Glutamatergic neuron (in vitro differentiated cells): Measurements from ENCODE around the gene OR2A1. TPM values are rescaled to one million over a fixed set of nuclear protein-coding genes. Genes with fewer than 3 reads are reported as not detected.
A peak's percentile ranks its signal among the peaks of the same experiment; 100 is the strongest.
"Not testable (repeated sequence)": the region's sequence is repeated elsewhere in the genome, so short reads cannot be mapped to it uniquely, and the experiment has no call there.

Experiments used
- DNase-seq: peaks from one replicate; pipeline ENCODE4 v3.0.0; 2022
- H3K27ac Mint-ChIP-seq: one replicate; pipeline ENCODE4 v1.8.0; 2020; ENCODE audit warnings: mild to moderate bottlenecking, mixed read lengths, inconsistent platforms; ENCODE audit not compliant: unreplicated experiment
- H3K27me3 Mint-ChIP-seq: one replicate; pipeline ENCODE4 v1.8.0; 2020; ENCODE audit warnings: mild to moderate bottlenecking, moderate library complexity, mixed read lengths, inconsistent platforms; ENCODE audit not compliant: unreplicated experiment
- H3K36me3 Mint-ChIP-seq: one replicate; pipeline ENCODE4 v1.8.0; 2020; ENCODE audit warnings: mild to moderate bottlenecking, mixed read lengths, inconsistent platforms; ENCODE audit not compliant: unreplicated experiment
- H3K4me1 Mint-ChIP-seq: one replicate; pipeline ENCODE4 v1.8.0; 2020; ENCODE audit warnings: mild to moderate bottlenecking, low read depth, mixed read lengths, inconsistent platforms; ENCODE audit not compliant: unreplicated experiment
- H3K4me3 Mint-ChIP-seq: one replicate; pipeline ENCODE4 v1.8.0; 2020; ENCODE audit warnings: mild to moderate bottlenecking, mixed read lengths, inconsistent platforms; ENCODE audit not compliant: unreplicated experiment
- H3K9me3 Mint-ChIP-seq: one replicate; pipeline ENCODE4 v1.8.0; 2020; ENCODE audit warnings: mild to moderate bottlenecking, moderate library complexity, mixed read lengths, inconsistent platforms; ENCODE audit not compliant: unreplicated experiment
- total RNA-seq: library from RNA; stranded (reverse); fragmentation: NEBNext Ultra II Directional; extraction: Animal tissue kit (Norgen Biotek cat#: 25700); gene quantifications from one replicate; pipeline ENCODE4 v1.2.1, GENCODE V29; 2021; ENCODE audit not compliant: unreplicated experiment

Gene OR2A1
- total RNA-seq, 1 donor from 2014 or later, result not detected

DNA sequence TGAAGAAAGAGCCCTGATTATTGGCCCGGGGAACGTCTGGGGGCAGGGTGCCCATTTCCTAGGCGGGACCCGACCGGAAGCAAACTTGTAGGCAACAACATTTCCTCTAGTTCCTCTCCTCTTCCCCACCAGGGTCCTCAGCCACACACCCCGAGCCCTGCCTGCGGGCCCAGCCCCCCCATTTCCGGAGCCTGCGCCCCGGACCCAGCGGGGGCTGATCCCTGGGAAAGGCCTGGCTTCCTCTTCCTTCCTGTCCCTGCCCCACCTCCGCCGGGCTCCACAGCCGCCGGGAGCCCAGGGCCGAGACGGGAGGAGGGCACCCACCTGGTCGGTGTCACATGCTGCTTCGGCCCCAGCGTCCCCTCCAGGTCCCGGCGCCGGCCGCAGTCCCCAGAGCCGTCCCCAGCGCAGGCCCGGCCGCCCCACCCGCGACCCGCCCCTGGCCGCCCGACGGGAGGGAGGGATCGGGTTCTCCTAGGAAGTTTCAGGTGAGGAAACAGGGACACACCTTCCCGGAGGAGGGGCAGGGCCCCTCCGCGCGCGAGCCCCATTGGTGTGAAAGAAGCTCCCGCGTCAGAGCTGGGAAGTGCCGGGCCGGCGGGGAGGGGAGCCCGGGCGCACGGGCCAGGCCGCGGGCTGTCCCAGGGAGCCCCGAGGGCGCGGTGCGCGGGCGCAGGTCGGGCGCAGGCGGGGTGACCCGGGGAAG is 18.3 kb upstream of the OR2A1 start:
- H3K4me1 Mint-ChIP-seq, H3K4me3 Mint-ChIP-seq, H3K27ac Mint-ChIP-seq, H3K27me3 Mint-ChIP-seq, H3K9me3 Mint-ChIP-seq, H3K36me3 Mint-ChIP-seq: not testable (repeated sequence)
- peak; percentile 19 for DNase-seq

- H3K9me3 Mint-ChIP-seq, H3K27ac Mint-ChIP-seq, DNase-seq, H3K4me1 Mint-ChIP-seq, H3K4me3 Mint-ChIP-seq, H3K36me3 Mint-ChIP-seq, H3K27me3 Mint-ChIP-seq: not testable (repeated sequence)
Measured at GRCh38 chr7:144302578-144303303, 9.5 kb upstream of the OR2A1 start.

DNA sequence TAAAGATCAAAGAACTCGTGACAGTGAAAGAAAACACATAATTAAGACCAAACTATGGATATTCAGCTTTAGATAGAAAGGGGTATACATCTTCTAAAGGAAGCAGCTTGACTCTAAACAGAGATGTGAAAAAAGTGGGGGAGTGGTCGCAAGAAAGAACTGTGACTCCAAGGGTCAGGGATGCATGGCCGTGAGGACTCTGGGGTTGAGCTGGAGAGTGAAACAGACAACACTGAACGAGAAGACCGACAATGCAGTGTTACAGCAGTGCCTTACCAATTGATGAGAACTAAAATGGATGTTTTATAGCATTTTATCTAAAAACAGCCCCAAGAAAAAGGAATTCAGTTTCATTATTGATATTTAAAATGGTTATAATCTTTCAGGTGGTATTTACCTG is 8.6 kb upstream of the OR2A1 start:
- not testable (repeated sequence) for H3K27ac Mint-ChIP-seq, DNase-seq, H3K27me3 Mint-ChIP-seq, H3K4me3 Mint-ChIP-seq, H3K4me1 Mint-ChIP-seq, H3K36me3 Mint-ChIP-seq, H3K9me3 Mint-ChIP-seq

- H3K27me3 Mint-ChIP-seq, H3K36me3 Mint-ChIP-seq, H3K4me1 Mint-ChIP-seq, H3K27ac Mint-ChIP-seq, H3K4me3 Mint-ChIP-seq, H3K9me3 Mint-ChIP-seq, DNase-seq: not testable (repeated sequence)
Measured at GRCh38 chr7:144305156-144305555, 7.1 kb upstream of the OR2A1 start.

DNA sequence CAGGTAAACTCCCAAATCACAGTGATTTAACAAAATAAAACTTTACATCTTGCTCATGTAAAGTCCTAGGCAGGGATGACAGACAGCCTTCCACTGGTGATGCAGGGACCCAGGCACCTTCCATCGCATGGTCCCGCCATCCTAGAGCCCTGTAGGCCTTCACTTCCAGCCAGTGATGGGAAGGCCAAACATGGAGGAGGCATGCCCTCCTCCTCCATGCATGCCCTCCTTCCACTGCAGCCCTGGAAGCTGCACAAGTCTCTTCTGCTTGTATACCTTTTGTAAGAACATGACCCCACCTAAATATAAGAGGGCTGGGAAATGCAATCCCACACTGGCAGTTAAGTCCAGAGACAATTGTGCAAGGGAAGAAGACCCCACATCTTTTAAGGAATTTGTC is 2.5 kb upstream of the OR2A1 start:
- not testable (repeated sequence) for H3K4me3 Mint-ChIP-seq

GRCh38 chr7:144311218-144311617 is 1.0 kb upstream of the OR2A1 start:
- H3K4me3 Mint-ChIP-seq, H3K4me1 Mint-ChIP-seq, DNase-seq, H3K9me3 Mint-ChIP-seq, H3K36me3 Mint-ChIP-seq, H3K27me3 Mint-ChIP-seq, H3K27ac Mint-ChIP-seq: not testable (repeated sequence)

More for the DNA sequence above, 2.5 kb upstream of the OR2A1 start:
- not testable (repeated sequence) for H3K27ac Mint-ChIP-seq, H3K36me3 Mint-ChIP-seq, H3K27me3 Mint-ChIP-seq, DNase-seq, H3K4me1 Mint-ChIP-seq, H3K9me3 Mint-ChIP-seq

DNA sequence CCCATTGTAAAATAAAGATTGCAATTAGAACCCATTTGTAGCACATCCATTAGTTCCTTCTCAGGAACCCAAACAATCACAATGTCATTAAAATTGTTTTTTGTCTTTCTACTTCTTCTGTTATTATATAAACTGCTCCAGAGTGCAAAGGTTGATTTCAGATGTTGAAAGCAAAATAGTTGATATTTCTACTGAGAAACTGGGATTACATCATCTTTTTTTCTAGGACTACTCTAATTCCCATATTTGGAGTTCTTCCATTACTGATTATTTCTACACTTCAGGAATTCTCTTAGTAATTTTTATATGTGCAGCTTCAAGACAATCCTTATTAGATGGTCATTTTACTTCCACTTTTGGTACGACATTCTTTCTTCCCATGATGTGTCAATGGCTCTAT is 5.3 kb downstream of the OR2A1 start:
- H3K36me3 Mint-ChIP-seq, result not testable (repeated sequence)

GRCh38 chr7:144319547-144319946 is 7.3 kb downstream of the OR2A1 start:
- H3K36me3 Mint-ChIP-seq, H3K27me3 Mint-ChIP-seq, H3K9me3 Mint-ChIP-seq, DNase-seq, H3K4me3 Mint-ChIP-seq, H3K27ac Mint-ChIP-seq, H3K4me1 Mint-ChIP-seq: not testable (repeated sequence)

More for the DNA sequence above, 5.3 kb downstream of the OR2A1 start:
- not testable (repeated sequence) for H3K4me1 Mint-ChIP-seq, H3K27ac Mint-ChIP-seq, H3K27me3 Mint-ChIP-seq, H3K9me3 Mint-ChIP-seq, DNase-seq, H3K4me3 Mint-ChIP-seq

DNA sequence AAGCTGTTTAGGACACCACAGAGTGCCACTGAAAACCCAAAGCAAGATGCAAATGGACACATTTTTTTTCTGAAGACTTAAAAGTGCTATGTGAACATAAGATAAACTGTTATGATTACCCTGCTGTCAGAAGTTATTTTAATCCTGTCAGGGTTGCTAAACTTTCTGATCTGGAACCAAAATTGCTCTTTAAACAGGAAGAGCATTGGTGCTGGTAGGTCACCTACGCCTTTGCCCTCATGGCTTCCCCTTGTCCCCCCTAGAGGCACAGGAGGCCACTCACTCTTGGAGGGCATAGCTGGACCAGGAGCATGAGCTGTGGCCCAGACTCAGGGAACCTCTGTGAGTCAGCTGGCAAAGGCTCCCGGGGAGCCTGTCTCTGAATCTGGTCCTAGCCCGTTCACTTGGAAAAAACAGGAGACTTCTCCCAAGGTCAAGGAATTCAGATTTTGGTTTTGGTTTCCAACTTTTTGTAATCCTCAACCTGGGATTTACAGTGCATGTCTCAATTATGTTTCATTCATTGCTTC is 9.5 kb downstream of the OR2A1 start:
- H3K4me1 Mint-ChIP-seq, DNase-seq, H3K9me3 Mint-ChIP-seq, H3K27me3 Mint-ChIP-seq, H3K4me3 Mint-ChIP-seq, H3K27ac Mint-ChIP-seq, H3K36me3 Mint-ChIP-seq: not testable (repeated sequence)

DNA sequence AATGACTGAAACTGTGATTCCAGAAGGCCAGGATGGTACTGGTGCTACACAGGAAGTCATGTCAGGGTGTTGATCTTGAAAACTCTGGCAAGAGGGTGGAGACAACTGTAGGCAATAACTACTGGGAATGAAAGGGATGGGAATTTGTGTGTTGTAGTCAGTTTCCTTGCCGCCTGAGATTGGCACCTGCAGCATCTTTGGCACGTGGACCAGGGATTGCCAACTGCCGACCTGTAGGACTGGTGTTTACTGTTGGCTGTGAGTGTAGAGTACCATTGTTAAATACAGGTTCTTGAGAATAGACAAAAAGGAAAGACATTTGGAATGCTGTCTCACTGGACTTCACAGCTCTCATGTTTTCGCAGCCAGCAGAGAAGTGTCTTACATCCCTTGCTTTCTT is 11.1 kb downstream of the OR2A1 start:
- not testable (repeated sequence) for H3K27me3 Mint-ChIP-seq, H3K27ac Mint-ChIP-seq, H3K4me3 Mint-ChIP-seq, H3K36me3 Mint-ChIP-seq, DNase-seq, H3K9me3 Mint-ChIP-seq, H3K4me1 Mint-ChIP-seq

GRCh38 chr7:144325868-144326267 is 13.6 kb downstream of the OR2A1 start:
- H3K36me3 Mint-ChIP-seq, H3K27ac Mint-ChIP-seq, H3K4me3 Mint-ChIP-seq, H3K27me3 Mint-ChIP-seq, DNase-seq, H3K4me1 Mint-ChIP-seq, H3K9me3 Mint-ChIP-seq: not testable (repeated sequence)

DNA sequence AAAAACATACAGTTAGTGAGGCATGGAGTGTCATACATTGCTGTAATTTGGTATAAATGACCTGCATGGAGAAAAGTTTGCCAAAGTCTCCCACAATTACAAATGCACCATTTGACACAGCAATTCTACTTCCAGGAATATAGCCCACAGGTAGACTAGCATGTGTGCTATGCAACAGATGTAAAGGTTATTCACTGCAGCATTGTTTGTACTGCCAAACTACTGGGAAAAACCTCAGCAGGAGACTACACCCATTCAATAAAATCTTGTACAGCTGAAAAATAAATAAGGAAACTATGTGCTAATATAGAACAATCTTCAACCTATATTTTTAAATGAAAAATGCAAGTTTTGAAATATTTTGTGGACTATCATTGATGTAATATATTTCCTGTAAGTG is 17.8 kb downstream of the OR2A1 start:
- not testable (repeated sequence) for H3K4me3 Mint-ChIP-seq, H3K27ac Mint-ChIP-seq, H3K4me1 Mint-ChIP-seq, H3K27me3 Mint-ChIP-seq, H3K36me3 Mint-ChIP-seq, H3K9me3 Mint-ChIP-seq, DNase-seq
